GM21360 (cell line): Measurements from ENCODE around the gene CDCA3.
A peak's percentile ranks its signal among the peaks of the same experiment; 100 is the strongest.
"Not testable (repeated sequence)": the region's sequence is repeated elsewhere in the genome, so short reads cannot be mapped to it uniquely, and the experiment has no call there.

Experiments
- ATAC-seq: cut with Tn5 transposase; IDR thresholded peaks from one replicate; pipeline ENCODE4 v1.9.1; 2021; ENCODE audit warnings: mild to moderate bottlenecking, moderate library complexity; ENCODE audit not compliant: unreplicated experiment

The CDCA3 gene

GRCh38 chr12:6851153-6851920 is at the start of gene CDCA3:
Gene CDCA3 (minus strand): TSS chr12:6851286. CDS start chr12:6850952, 334 bp downstream.
- peak; percentile 43 for ATAC-seq

DNA sequence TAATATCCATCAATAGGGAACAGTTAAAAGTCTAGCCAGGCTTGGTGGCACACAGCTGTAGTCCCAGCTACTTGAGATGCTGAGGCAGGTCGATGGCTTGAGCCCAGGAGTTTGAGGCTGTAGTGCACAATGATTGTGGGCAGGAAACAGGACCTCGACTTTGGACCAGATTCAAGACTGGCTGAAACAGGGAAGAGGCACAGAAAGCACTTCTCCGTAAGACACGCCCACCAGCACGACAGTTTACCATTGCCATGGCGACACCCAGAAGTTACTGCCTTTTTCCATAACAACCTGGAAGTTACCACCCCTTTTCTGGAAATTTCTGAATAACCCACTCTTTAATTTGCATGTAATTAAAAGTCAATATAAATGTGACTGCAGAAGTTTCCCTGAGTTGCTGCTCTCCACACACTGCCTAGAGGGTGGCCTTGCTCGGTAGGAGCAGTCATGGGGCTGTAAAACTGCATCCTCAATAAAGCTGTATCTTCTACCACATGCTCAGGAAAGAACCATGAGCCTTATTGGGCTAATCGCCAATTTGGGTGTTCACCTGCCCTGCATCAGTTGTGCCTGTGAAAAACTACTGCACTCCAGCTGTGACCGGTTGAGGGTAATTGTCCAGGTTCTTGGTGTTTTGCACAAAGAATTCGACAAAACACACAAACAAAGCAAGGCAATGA is 48.9 kb upstream of the CDCA3 start:
- no peak for ATAC-seq

GRCh38 chr12:6899427-6899826 is 48.3 kb upstream of the CDCA3 start:
- ATAC-seq, result no peak

GRCh38 chr12:6896846-6897435 is 45.9 kb upstream of the CDCA3 start:
- no peak for ATAC-seq

DNA sequence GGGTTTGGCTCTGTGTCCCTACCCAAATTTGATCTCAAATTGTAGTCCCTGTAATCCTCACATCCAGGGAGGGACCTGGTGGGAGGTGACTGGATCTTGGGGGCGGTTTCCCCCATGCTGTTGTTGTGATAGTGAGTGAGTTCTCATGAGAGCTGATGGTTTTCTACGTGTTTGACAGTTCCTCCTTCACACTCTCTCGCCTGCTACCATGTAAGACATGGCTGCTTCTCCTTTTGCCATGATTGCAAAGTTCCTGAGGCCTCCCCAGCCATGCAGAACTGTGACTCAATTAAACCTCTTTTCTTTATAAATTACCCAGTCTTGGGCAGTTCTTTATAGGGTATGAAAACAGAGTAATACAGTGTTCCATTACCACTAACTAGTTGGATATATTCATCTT is 43.2 kb upstream of the CDCA3 start:
- ATAC-seq, result no peak

DNA sequence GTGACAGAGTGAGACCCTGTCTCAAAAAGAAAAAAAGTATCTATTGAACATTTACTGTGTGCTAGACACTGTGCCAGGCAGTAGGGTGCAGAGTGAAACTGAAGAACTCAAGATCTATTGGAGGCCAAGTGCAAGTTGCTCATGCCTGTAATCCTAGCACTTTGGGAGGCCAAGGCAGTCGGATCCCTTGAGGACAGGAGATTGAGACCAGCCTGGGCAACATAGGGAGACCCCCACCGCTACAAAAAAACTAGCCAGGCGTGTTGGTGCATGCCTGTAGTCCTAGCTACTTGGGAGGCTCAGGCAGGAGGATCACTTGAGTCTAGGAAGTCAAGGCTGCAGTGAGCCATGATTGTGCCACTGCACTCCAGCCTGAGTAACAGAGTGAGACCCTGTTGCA is 41.6 kb upstream of the CDCA3 start:
- ATAC-seq, result not testable (repeated sequence)

DNA sequence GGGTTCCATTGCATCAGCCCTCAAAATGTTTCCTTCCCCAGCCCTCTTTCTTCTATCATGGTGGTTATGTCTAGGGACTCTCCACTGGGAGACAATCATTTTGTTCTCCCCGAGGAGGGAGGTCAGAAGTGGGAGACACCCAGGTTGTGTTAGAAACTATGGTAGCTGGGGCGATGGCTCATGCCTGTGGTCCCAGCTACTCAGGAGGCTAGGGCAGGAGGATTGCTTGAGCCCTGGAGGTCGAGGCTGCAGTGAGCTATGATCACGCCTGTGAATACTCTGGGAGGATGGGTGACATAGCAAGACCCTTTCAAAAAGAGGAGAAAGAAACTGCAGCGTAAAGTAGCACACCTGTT is 40.5 kb upstream of the CDCA3 start:
- no peak for ATAC-seq

DNA sequence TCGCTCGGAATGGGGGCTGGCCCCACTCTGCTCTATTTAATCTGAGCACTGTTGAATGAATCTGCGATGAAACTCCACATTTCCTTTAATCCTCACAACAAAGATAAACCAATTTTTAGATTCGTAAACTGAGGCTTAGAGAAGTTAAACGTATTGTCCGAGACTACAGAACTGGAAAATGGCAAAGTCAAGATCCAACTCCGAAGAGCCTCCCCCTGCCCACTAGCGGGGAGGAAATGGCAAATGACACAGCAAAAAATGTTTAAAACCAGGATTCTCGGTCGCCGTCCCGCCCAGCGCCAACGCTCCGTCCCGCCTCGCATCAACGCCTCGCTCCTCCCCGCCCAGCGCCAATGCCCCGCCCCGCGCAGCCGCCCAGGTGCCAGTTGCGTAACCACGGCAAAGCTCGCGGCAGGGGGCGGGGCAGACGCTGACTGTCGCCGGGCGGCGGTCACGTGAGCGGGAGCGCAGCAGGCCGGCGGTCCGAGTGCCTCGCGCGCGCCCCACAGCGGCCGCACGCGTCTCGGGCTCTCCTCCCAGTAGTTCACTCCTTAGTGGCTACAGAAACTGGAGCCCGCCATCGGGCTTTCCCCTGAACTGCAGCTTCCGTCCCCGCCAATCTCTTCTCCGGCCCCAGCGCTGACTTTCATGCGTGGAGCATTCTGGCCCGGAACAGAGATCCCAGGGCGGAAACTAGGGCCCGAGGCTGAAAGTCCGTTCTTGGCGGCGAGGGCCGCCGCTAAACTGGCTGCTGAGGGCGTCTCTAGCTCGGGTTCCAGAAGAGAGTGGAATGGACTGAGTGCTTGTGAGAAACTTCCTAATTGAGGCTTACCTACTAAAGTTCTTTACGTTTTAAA is 39.9 kb upstream of the CDCA3 start:
- ATAC-seq, result peak; percentile 96

DNA sequence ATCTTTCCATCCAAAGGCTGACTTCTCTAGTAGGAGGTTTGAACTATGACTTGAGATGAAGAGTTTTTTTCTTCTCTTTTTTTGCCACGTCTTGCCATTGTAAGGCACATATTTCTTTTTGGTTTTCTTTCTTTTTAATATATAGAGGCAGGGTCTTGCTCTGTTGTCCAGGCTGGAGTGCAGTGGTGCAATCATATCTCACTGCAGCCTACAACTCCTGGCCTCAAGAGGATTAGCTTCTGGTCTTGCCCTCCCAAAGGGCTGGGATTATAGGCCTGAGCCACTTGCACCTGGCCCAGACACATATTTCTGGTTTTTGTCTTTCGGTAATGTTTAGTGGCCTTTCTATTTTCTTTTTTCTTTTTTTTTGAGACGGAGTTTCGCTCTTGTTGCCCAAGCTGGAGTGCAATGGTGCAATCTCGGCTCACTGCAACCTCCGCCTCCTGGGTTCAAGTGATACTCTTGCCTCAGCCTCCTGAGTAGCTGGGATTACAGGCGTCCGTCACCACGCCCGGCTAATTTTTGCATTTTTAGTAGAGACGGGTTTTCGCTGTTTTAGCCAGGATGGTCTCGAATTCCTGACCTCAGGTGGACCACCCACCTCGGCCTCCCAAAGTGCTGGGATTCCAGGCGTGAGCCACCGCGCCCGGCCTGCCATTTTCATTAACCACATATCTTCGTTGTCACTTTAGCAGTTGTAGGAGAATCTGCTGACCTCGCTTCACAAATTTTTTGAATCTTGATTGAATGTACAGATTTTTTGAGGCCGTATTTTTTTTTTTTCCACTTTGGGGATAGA is 38.9 kb upstream of the CDCA3 start:
- ATAC-seq, result not testable (repeated sequence)

GRCh38 chr12:6888794-6889193 is 37.7 kb upstream of the CDCA3 start:
- ATAC-seq, result not testable (repeated sequence)

DNA sequence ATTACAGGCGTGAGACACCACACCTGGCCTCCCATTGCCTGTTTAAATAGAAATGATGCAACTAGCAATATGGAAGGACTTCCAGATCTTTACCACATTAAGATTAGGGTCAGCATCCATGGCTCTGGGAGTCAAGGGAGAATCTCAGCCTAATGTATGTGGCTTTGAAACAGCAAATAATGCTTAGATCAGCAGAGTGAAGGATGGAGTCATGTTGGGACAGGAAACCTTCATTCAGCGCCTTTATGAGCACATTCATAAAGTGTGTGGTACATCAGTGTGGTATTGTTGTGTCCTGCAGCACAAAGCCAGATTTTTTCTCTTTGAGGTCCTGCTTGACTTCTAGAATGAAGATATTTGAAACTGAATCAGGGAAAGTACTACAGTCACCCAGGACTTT is 37.3 kb upstream of the CDCA3 start:
- no peak for ATAC-seq

DNA sequence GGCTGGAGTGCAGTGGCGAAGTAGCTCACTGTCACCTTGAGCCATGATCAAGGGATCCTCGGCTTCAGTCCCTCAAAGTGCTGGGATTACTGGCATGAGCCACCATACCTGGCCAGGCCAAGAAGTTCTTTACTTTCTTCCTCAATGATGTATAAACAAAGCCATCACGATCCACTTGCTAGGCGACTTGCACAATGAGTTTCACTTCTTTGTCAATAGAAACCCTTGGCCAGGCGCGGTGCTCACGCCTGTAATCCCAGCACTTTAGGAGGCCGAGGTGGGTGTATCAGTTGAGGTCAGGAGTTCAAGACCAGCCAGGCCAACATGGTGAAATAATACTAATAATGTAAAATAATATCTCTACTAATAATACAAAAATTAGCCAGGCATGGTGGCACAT is 36.4 kb upstream of the CDCA3 start:
- ATAC-seq, result no peak

GRCh38 chr12:6886206-6886999 is 35.3 kb upstream of the CDCA3 start:
- ATAC-seq, result not testable (repeated sequence)

- no peak for ATAC-seq
Measured at GRCh38 chr12:6884539-6884938, 33.5 kb upstream of the CDCA3 start.

GRCh38 chr12:6883683-6884082 is 32.6 kb upstream of the CDCA3 start:
- no peak for ATAC-seq

DNA sequence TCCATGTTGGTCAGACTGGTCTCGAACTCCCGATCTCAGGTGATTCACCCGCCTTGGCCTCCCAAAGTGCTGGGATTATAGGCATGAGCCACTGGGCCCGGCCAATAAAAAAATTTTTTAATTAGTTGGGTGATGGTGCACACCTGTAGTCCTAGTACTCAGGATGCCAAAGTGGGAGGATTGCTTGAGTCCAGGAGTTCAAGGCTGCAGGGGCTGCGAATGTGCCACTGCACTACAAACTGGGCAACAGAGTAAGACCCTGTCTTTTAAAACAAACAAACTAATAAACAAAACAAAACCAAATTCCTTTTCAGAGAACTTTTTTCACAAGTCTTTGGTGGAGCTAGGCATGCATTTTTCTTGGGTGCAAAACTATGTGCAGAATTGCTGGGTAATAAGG is 32.2 kb upstream of the CDCA3 start:
- ATAC-seq, result no peak

- not testable (repeated sequence) for ATAC-seq
Measured at GRCh38 chr12:6879824-6880223, 28.7 kb upstream of the CDCA3 start.

- ATAC-seq, result not testable (repeated sequence)
Measured at GRCh38 chr12:6874015-6874368, 22.9 kb upstream of the CDCA3 start.

GRCh38 chr12:6873094-6874014 is 22.3 kb upstream of the CDCA3 start, which contains the start of gene SPSB2:
Gene SPSB2 (minus strand): TSS chr12:6873303. CDS start chr12:6872901, 402 bp downstream.
- ATAC-seq, result peak; percentile 65
